Loucy (cell line): ENCODE measurements around the gene COL23A1.

Experiments used
- H2AFZ ChIP-seq: fragments of 200-600 bp; sonication (generic); 2 replicates; pipeline ENCODE4 v1.6.0; 2016; ENCODE audit warnings: antibody characterized with exemption, mild to moderate bottlenecking, low read length, moderate library complexity
- H3F3A ChIP-seq: fragments of 200-600 bp; 2 replicates; pipeline ENCODE4 v1.6.0; 2016; ENCODE audit warnings: antibody characterized with exemption, low read depth, mild to moderate bottlenecking
- H3K27me3 ChIP-seq: fragments of 200-600 bp; sonication (generic); 2 replicates; pipeline ENCODE4 v1.6.1; 2014; ENCODE audit warnings: low read length, mild to moderate bottlenecking; ENCODE audit not compliant: insufficient read depth, poor library complexity, severe bottlenecking
- H3K36me3 ChIP-seq: fragments of 200-600 bp; sonication (generic); 2 replicates; pipeline ENCODE4 v1.6.1; 2016; ENCODE audit warnings: low read length; ENCODE audit not compliant: insufficient read depth
- H3K4me1 ChIP-seq: fragments of 200-600 bp; sonication (generic); 2 replicates; pipeline ENCODE4 v1.5.1; 2014; ENCODE audit warnings: low read length, mild to moderate bottlenecking; ENCODE audit not compliant: insufficient read depth, poor library complexity, severe bottlenecking
- H3K4me2 ChIP-seq: fragments of 200-600 bp; sonication (generic); 2 replicates; pipeline ENCODE4 v1.6.0; 2014; ENCODE audit warnings: antibody characterized with exemption, low read length, low read depth, mild to moderate bottlenecking; ENCODE audit not compliant: poor library complexity, severe bottlenecking
- H3K4me3 ChIP-seq: fragments of 200-600 bp; sonication (generic); 2 replicates; pipeline ENCODE4 v1.5.1; 2014; ENCODE audit warnings: low read length, mild to moderate bottlenecking, mixed read lengths; ENCODE audit not compliant: poor library complexity, severe bottlenecking
- H3K79me2 ChIP-seq: fragments of 200-600 bp; sonication (generic); 2 replicates; pipeline ENCODE4 v1.6.1; 2014; ENCODE audit warnings: low read length; ENCODE audit not compliant: insufficient read depth
- H3K9ac ChIP-seq: fragments of 200-600 bp; sonication (generic); 2 replicates; pipeline ENCODE4 v1.6.0; 2014; ENCODE audit warnings: mild to moderate bottlenecking, low read depth, low read length, moderate library complexity; ENCODE audit not compliant: poor library complexity, severe bottlenecking
- H3K9me2 ChIP-seq: fragments of 200-600 bp; sonication (generic); replicated peaks from 2 replicates; pipeline ENCODE4 v1.6.1; 2016; ENCODE audit warnings: low read depth, low read length, mixed read lengths
- H3K9me3 ChIP-seq: fragments of 200-600 bp; sonication (generic); 2 replicates; pipeline ENCODE4 v1.6.1; 2014; ENCODE audit warnings: mild to moderate bottlenecking, antibody characterized with exemption, low read length, low read depth; ENCODE audit not compliant: insufficient read depth
- H4K20me1 ChIP-seq: fragments of 200-600 bp; sonication (generic); 2 replicates; pipeline ENCODE4 v1.6.0; 2014; ENCODE audit warnings: antibody characterized with exemption, low read length, mild to moderate bottlenecking; ENCODE audit not compliant: insufficient read depth, poor library complexity, severe bottlenecking
- EZH2phosphoT487 ChIP-seq: fragments of 200-600 bp; IDR thresholded peaks from 2 replicates; pipeline ENCODE4 v1.6.1; 2018; ENCODE audit warnings: antibody characterized with exemption, mild to moderate bottlenecking, moderate library complexity, borderline replicate concordance
- TF ChIP-seq, protein P1 (sequence below): fragments of 200-600 bp; sonication (generic); conservative IDR thresholded peaks from 2 replicates; pipeline ENCODE4 v1.5.1; 2014; ENCODE audit warnings: mild to moderate bottlenecking, antibody characterized with exemption, low read length

Gene COL23A1

DNA sequence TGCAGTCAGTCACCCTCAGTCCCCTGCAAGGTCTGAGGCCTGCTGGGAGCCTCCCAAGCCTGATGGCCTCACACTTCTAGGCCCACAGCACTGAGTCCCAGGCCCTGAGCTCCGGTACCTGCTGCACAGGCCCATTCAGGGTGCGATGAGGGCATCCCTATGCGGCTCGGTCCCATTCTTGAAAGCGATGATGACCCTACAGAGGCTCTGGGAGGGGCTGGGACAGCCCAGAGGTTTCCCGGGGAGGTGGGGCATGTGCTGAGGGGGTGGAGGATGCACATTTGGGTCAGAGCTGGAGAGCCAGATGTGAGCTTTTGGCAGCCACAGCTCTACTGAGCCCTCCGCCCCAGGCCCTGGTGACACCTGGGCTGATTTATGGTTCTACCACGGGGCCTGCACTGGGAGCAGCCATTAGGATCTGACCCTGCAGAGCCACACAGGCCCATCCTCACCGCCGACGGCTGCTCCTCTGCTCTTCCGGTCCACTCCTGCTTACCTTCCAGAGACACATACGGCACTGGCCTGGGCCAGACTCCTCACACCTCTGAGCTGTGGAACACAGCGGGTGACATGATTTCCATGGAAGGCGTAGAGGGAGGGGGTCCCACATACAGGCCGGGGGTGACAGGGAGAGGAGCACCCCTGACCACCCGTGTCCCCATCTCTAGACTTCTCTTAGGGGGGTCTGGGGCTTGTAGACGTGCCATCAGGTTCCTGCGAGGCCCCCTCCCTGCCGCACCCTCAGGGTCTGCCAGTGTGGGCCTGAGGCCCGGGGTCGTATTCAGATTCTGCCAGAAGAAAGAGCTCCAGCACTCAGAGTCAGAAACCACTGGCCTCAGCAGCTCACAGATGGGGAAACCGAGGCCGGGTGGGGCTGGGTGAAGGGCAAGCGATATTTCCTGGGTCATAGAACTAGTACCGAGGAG, 53.4 kb downstream of the COL23A1 start:
- Histone ChIP-seq H3K4me2 (no peak overlapping the region), H3K4me1 (no peaks in the 10 kb centered on the region)
- no peak for TF ChIP-seq EZH2phosphoT487
- TF ChIP-seq, protein P1, sequence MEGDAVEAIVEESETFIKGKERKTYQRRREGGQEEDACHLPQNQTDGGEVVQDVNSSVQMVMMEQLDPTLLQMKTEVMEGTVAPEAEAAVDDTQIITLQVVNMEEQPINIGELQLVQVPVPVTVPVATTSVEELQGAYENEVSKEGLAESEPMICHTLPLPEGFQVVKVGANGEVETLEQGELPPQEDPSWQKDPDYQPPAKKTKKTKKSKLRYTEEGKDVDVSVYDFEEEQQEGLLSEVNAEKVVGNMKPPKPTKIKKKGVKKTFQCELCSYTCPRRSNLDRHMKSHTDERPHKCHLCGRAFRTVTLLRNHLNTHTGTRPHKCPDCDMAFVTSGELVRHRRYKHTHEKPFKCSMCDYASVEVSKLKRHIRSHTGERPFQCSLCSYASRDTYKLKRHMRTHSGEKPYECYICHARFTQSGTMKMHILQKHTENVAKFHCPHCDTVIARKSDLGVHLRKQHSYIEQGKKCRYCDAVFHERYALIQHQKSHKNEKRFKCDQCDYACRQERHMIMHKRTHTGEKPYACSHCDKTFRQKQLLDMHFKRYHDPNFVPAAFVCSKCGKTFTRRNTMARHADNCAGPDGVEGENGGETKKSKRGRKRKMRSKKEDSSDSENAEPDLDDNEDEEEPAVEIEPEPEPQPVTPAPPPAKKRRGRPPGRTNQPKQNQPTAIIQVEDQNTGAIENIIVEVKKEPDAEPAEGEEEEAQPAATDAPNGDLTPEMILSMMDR, result no peak

DNA sequence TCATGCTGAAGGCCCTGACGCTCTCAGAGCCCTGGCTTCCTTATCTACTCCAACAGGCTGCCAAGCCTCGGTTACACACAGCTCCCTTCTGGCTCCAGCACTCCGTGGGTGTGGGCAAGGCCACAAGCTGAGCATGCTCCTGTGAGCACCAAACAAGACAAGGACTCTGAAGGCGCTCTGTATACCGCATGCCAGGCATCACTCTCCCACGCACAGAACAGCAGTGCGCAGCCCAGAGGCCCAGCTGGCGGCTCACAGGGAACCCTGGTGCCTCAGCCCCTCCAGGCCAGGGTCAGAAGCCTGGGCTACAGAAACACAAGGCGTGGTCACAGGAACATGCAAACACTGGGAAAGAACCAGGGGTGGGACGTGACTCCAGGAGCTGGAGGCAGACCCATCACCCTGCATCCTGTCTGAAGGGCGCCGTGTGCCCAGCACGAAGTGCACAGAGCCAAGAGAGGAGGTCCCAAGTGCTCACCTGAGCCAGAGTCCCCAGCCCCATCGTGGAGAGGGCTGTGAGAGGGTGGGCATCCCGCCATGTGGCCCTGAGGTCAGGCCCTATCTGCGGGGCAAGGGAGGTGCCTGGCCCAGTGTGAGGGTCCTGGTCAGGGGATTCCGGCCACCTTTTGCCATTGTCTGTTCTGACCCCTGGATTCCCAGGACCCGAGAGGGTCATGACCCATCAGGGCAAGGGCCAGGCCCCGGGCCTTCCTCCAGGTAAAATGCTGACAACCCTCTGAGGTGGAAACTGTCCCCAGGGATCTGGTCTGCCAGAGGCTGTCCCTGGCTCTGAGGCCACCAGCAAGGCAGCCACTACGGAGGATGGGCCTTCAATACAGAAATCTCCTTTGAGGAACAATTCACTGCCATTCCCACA, 54.7 kb downstream of the COL23A1 start:
- Histone ChIP-seq H3K4me3 (no peak overlapping the region), H3K9ac (no peak overlapping the region), H3F3A (no peaks in the 10 kb centered on the region), H4K20me1 (no peaks in the 10 kb centered on the region), H3K9me3 (no peaks in the 10 kb centered on the region), H2AFZ (no peak overlapping the region), H3K4me1 (no peaks in the 10 kb centered on the region), H3K36me3 (no peaks in the 10 kb centered on the region), H3K4me2 (no peak overlapping the region), H3K27me3 (no peaks in the 10 kb centered on the region), H3K9me2 (no peaks in the 10 kb centered on the region), H3K79me2 (no peaks in the 10 kb centered on the region)
- no peak for TF ChIP-seq EZH2phosphoT487
- TF ChIP-seq, protein P1, result no peak

More for the DNA sequence above, 53.4 kb downstream of the COL23A1 start:
- Histone ChIP-seq H3K9me3 (no peaks in the 10 kb centered on the region), H3K27me3 (no peaks in the 10 kb centered on the region), H3K4me3 (no peak overlapping the region), H3F3A (no peaks in the 10 kb centered on the region), H3K36me3 (no peaks in the 10 kb centered on the region), H3K9ac (no peak overlapping the region), H2AFZ (no peak overlapping the region), H3K9me2 (no peaks in the 10 kb centered on the region), H3K79me2 (no peaks in the 10 kb centered on the region), H4K20me1 (no peaks in the 10 kb centered on the region)

DNA sequence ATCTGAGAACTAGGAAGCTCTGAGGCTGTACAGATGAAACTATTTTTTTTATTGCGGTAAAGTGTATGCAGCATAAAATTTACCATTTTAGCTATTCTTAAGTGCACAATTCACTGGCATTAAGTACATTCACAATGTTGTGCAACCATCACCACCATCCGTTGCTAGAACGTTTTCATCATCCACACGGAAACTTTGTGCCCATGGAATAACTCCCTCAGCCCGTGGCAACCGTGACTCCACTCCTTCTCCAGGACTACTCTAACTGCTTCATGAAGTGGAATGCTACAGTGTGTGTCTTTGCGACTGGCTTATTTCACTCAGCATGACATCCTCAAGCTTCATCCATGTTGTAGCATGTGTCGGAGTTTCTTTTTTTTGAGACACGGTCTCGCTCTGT, 57.1 kb downstream of the COL23A1 start:
- no peak overlapping the region for H2AFZ ChIP-seq
- H3K36me3 ChIP-seq, result no peaks in the 10 kb centered on the region
- H4K20me1 ChIP-seq, result no peaks in the 10 kb centered on the region
- H3K9ac ChIP-seq, result no peak overlapping the region
- no peak overlapping the region for H3K4me3 ChIP-seq
- no peaks in the 10 kb centered on the region for H3F3A ChIP-seq
- no peak overlapping the region for H3K4me2 ChIP-seq
- TF ChIP-seq, protein P1, result no peak
- no peak for TF ChIP-seq EZH2phosphoT487
- H3K79me2 ChIP-seq, result no peaks in the 10 kb centered on the region
- no peaks in the 10 kb centered on the region for H3K9me2 ChIP-seq
- no peaks in the 10 kb centered on the region for H3K9me3 ChIP-seq
- no peaks in the 10 kb centered on the region for H3K4me1 ChIP-seq
- H3K27me3 ChIP-seq, result no peaks in the 10 kb centered on the region
